HPDE6-E6E7 (cell line): ENCODE measurements around the gene SERPINA5.

Experiments used
- DNase-seq: peaks from one replicate; pipeline ENCODE4 v3.0.0; 2011; ENCODE audit warnings: missing footprints; ENCODE audit errors: extremely low spot score

The SERPINA5 gene, protein sequence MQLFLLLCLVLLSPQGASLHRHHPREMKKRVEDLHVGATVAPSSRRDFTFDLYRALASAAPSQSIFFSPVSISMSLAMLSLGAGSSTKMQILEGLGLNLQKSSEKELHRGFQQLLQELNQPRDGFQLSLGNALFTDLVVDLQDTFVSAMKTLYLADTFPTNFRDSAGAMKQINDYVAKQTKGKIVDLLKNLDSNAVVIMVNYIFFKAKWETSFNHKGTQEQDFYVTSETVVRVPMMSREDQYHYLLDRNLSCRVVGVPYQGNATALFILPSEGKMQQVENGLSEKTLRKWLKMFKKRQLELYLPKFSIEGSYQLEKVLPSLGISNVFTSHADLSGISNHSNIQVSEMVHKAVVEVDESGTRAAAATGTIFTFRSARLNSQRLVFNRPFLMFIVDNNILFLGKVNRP

DNA sequence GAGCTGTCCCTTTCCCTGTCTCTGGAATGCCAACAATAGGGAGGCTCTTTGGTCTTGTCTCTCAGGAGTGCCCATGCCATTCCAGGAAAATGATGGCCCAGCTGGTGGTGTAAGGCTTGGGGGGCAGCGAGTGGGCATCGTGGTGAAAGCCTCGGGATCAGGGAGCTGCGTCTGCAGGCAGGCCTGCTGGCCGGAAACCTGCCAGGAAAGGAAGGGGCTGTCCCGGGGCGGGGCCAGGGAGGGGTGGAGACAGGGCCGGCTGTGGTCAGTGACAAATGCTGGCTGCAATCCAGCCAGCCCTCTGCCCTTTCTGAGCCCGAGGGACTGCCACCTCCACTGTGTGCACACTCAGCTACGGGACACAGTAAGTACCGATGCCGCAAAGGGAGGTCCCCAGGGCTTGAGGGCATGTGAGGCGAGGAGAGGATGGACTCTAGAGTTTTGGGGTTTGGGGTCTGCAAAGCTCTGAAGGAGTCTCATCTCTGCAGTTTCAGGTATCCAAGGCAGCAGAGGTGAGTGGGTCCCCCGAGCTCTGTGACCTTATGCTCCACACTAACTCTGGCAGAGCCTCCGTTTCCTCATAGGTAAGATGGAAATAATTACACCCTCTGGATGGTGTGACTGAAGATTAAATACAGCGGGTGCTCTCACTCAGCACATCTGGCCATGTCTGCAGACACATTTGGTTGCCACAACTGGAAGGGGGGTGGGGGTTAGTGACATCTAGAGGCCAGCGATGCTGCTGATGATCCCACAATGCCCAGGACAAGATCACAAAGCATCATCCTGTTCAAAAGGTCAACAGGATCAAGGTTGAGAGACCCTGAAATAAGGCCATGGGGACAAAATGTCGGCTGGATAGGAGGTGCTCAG lies at the start of gene SERPINA5:
SERPINA5 (plus strand) TSS at position 300 of the 873 bp plus-strand sequence. CDS start 5,937 bp downstream, outside the sequence.
- no peak for DNase-seq

- no peak for DNase-seq
Measured at GRCh38 chr14:94532447-94532846, 48.8 kb upstream of the SERPINA5 start.

DNA sequence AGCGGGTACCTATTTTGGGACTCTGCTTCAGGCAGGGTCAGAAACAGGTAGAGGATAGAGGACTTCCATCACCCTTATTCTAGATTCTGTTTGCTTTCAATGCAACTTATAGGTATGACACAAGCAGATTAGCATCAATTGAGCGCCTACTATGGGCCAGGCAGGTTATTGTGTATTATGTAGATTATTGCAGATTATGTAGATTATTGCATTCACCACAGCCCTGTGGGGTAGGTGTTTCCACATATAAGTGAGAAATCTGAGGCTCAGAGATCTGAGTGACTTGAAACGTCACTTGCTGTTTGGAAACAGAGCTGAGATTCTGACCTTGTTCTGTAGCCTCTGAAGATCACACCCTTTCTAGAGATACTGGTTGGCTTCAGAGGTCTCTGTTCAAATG lies 45.7 kb upstream of the SERPINA5 start:
- DNase-seq, result no peak

DNA sequence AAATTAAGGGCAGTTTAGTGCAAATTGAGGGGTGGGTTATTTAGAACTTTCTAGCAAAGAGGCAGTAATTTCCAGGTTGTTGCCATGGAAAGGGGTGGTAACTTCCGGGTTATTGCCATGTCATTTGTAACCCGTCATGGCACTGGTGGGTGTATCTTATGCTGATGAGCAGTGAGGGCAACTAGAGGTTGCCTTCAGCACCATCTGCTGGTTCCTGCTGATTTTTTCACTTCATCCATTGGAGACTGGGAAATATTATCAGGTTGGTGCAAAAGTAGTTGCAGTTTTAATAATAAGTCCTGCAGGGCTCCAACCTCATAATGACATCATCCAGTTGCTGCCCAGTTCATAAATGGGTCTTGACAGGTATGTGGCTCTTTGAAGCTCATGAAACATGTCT lies 44.4 kb upstream of the SERPINA5 start:
- no peak for DNase-seq

- DNase-seq, result no peak
Measured at GRCh38 chr14:94538070-94538740, 43.0 kb upstream of the SERPINA5 start.

DNA sequence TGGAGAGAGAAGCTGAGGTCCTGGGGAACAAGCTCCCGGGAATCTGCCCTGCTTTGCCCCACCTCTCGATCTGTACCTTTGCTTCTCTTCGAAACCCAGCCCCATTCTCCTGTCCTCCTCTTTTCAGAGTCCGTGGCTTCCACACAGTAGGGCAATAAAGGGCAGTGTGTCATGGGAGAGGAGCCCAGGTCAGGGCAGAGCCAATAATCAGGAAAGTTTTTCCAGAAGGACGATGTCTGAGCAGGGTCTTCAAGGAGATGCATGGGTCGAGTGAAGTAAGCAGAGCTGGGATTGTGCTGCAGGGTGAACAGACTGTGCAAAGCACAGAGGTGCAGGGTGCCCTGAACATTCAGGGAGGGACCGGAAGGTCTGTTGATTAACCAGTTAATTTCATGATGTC lies 42.0 kb upstream of the SERPINA5 start:
- DNase-seq, result no peak

- DNase-seq, result no peak
Measured at GRCh38 chr14:94540031-94540794, 41.0 kb upstream of the SERPINA5 start.

DNA sequence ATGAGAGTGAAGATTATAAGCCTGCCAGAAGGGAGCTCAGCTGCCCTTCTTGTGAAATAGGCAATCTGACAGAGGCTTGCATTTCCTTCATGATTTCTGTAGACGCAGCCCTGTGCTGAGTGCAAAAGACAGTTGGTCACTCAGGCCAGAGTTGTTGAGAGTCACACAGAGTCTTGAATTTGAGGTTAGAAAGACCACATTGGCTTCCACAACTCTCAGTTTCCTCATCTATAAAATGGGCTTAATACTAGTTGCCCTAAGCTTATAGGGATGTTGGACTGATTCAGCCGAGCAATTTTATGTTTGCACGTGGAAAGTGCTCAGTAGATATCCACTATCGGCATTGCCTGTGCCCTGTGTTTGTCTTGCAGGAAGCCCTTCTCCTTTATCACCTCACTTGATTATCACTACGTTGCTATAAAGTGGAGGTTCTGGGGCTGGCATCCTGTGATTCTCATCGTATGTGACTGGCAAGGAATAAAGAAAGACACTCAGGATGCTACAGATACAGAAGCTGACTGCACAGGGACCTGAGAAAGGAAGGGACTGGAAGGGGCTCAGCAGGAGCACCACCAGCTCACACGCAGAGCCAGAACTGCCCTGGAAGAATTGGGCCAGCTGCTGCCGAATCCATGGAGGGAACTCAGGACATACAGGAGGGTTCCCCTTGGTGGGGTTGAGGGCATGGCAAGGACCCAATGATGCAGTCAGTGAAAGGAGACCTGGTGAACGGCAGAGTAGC lies 39.8 kb upstream of the SERPINA5 start:
- DNase-seq, result no peak

DNA sequence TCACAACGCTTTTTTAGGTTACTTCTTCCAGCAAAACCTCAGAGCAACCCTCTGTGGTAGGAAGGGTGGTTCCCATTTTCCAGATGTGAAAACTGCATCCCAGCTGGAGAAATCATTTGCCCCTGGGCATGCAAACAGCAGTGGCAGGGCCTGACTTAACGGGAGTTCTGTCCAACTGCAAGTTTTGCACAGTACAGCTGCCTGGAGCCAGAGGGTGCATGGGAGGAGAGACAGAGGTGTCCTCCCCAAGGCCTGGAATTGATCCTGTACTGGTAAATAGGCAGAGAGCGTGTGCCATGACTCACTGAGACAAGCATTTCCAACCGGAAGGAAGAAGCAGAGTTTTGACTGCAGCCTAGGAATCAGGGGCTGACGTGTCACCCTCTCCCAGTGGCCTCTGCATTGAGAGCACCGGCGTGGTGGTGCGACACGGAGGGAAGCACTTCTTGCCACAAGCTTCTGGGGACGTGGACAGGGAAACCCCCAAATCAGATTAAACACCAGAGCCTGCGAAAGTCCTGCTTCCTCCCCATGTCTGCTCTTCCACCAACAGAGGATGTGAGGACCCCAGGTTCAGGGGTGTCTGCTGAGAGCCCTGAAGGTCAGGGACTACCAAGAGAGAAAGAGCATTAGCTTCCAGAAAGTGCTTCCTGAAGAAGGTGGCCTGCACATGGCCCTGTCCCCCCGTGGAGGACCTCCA lies 39.0 kb upstream of the SERPINA5 start:
- no peak for DNase-seq

DNA sequence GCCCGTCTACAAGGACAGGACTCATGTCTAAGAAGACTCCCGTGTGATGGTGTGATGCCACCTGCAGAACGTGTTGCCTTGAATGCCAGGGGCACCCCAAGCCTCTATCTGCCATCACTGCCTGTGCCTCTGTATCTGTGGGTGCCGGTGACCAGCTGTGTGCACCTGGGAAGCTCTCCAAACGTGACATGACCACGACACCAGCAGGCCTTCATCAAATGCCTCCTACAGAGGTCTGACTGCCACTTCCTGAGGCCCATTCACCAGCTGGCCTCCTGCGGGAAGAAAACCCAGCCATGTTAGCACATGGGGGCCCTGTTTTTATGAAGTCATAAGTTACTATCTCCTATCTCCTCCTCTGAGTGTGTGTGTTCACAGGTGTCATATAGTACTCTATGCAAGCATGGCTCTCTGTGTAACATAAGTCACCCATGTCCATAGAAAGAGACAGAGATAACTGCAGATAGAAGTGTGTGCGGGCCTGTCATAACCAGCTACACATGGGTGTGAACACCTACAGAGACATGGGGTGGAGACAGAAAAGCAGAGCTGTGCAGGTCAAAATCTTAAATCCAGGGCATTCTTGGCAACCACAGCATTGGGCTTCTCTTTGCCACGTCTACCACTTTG lies 38.3 kb upstream of the SERPINA5 start:
- no peak for DNase-seq

GRCh38 chr14:94543449-94544124 lies 37.6 kb upstream of the SERPINA5 start:
- DNase-seq, result no peak

DNA sequence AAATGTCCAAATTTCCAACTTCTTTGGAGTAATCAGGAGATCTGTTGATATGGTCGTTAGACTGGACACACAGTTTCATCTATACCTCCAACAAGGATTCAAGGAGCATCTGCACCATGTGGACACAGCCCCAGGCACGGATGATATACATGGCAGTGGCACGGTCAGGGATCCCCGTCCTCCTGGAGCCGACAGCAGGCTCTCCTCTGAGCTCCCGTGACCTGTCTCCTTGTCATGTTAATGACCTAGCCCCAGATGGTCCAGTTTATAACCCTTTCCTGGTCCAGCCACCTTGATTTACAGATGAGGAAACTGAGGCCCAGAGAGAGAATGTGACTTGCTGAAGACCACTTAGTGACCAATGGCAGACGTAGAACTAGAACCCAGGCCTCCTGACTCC lies 36.5 kb upstream of the SERPINA5 start:
- no peak for DNase-seq

GRCh38 chr14:94545131-94545841 lies 35.9 kb upstream of the SERPINA5 start:
- DNase-seq, result no peak

- DNase-seq, result no peak
Measured at GRCh38 chr14:94547151-94547680, 34.0 kb upstream of the SERPINA5 start.

- DNase-seq, result no peak
Measured at GRCh38 chr14:94547726-94548125, 33.5 kb upstream of the SERPINA5 start.

DNA sequence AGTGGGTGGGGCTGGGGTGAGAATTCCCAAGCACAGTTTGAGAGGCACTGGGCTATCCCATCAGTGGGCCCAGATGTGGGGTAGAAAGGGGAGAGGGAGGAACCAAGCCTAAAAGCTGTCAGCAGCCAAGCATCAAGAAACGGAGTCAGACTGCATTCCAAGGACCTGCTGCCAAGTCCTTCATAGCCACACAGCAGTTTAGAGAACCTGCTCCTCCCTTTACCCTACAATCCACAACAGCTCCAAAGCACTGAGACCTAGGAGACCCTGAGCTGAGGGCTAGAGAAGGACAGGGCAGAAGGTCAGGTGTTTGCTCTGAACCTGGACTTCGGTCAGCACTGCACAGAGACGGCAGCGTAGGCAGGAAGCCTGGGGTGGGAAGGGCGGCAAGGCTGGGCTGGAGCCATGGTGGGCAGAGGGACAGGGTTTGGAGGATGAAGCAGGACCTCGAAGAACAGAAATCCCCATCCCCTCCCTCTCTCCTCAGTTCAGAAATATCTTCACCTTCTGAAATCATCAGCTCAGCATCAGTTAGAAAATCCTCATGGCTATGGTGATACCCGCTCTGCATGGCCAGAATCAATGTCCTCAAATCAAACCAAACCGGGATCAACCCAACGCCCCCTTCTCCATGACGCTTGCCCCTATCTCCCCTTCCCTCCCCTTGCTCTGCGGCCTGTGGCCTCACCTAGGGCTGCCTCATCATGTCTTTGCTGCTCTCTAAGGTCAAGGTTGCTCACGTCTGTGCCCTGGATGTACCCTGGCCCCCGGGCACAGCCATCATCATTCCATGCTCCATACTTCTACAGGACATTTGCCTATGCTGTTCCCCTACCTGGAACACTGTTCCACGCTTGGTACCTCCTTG lies 32.9 kb upstream of the SERPINA5 start:
- DNase-seq, result no peak
